SH-SY5Y (cell line): ENCODE measurements around the gene DMD.

ENCODE experiments used
- GATA2 ChIP-seq: IDR thresholded peaks from 2 replicates; pipeline ENCODE4 v1.6.1; 2011; ENCODE audit warnings: mild to moderate bottlenecking, low read depth, low read length
- GATA3 ChIP-seq: IDR thresholded peaks from 2 replicates; pipeline ENCODE4 v1.6.1; 2011; ENCODE audit warnings: low read depth, mild to moderate bottlenecking, low read length, moderate library complexity

Gene DMD

DNA sequence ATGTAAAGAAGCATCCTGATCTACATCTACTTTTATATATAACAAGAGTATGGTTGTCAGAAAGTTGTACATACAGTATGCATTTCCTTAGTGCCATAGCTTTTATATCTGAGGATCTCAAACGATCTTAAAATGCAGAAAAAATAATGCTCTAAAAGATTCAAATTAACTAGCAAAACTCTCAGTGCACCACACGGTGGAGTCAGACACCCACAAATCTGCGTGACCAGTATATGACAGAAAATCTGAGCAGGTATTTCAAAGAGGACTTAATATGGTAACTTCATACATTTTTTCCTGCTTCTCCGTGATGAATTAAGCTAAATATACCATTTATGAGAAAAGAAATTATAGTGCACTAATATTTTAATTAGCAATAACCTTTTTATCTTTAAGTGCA lies 803.0 kb downstream of the DMD start:
- TF ChIP-seq GATA3, result no peak
- no peak for TF ChIP-seq GATA2

- TF ChIP-seq GATA3, result no peak
Observed at GRCh38 chrX:32397562-32398216, 813.7 kb downstream of the DMD start.

DNA sequence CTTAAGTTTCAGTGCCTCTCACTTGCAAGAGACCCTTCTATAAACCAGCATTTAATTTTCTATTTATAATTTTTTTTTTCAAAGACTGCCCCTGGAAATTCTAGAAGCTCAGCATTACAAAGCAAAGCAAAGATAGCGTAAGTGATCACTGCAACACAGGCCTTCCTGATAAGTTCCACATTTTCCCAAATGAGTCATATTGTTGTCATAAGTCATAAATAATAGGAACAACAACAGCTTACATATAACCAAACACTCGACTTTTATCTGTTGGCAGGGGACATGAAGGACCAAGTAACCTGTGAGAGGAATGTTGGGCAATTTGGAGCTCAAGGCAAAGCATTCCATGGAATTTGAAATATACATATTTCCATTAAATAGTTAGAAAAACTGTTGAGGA lies 815.5 kb downstream of the DMD start:
- no peak for TF ChIP-seq GATA3
- no peak for TF ChIP-seq GATA2

DNA sequence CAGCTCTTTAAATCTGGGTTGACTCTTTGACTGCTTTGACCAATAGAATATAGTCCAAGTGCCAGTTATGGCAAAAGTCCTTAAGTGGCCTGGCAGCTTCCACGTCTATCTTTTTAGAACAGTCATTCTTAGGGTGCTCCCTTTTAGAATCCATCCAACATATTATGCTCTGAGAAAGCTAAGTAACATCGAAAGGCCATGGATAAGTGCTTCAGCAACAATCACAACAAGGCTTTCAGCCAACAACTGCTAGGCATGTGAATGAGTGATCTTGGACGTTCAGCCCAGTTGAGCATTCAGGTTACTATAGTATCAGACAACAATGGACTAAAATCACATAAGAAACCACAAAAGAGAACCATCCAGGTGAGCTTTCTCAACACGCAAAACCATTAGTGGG lies 818.7 kb downstream of the DMD start:
- no peak for TF ChIP-seq GATA3
- TF ChIP-seq GATA2, result no peak

DNA sequence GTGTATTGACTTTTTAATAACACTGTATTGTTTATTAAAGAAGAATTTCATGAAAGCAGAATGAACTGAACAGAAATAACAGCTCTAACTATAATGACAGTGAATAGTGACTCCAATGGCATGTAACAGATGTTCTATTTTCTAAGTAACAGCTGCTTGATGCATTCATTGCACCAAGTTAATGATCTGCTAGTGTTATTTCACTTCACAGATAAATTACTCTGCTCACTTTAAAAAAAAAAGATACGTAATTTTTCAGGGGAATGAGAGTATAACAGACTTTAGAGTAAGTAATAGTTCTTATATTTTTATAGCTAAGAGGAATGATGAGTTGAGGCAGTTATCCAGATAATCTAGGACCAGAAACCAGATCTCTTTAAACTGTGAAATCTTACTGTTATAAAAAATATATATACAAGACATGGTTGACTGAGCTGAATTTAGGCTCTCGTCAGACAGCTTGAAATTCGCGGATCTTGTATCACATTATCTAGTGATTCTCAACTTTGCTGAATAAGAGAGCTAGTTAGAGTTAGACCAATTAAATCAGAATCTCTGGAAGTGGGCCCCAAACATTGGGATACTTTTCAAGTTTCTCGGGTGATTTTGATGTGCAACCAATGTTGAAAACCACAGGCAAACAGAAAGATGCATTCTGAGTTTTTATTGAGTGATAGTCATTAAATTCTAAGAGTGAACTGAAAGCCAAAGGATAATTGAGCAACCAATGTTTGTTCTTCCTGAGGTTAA lies 840.7 kb downstream of the DMD start:
- TF ChIP-seq GATA3 (no peak), GATA2 (no peak)

DNA sequence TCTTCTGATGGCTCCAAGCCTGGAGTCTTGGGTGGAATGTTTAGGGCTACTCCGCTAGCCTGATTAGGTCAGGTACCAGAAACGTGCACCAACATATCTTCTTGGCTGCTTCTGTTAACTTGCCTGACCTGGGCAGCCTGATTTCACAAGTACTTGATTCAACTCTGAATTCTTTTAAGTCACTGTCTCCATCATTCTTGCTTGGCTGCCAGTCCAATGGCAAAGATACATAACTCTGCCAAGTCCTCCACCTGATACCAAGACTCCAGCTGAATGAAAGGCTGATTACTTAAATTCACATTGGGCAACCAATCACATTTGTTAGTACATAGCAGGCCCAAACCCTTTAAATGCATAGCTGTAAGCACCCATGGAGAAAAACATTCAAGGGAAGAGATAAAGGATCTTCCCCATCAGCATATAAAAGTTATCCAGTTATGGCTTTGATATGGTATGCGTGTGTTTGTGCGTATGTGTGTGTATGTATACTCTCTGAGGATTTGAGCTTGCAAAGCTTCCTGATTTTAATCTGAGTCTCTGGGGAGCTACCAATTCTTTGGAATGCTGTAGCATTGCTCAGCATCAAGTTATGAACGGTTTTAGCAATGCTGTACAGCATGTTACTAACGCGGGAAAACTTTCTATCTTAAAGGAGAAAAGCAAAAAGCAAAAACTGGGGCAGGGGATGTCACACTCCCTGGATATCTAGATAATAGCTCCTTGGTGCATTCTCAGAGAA lies 917.2 kb downstream of the DMD start:
- TF ChIP-seq GATA2 (no peak), GATA3 (no peak)

- TF ChIP-seq GATA2, result no peak
- no peak for TF ChIP-seq GATA3
Observed at GRCh38 chrX:32289356-32289755, 922.0 kb downstream of the DMD start.

DNA sequence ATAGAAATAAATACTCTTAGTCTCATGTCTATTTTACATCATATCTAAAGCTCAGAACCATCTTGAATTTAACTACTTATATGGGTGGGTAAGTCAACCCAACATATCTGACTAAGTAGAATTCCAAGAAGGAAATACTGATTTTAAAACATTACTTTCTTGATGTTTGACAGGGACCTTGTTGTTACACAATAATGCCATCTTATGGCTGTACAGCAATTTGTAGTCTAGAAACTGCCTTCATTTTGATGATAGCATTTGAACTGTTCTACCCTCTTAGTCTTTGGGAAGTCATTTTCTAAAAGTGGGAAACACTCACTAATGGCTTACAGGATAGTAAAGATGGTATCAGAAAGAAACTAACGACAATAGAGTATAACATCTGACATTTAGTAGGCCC lies 929.5 kb downstream of the DMD start:
- TF ChIP-seq GATA2, result no peak
- TF ChIP-seq GATA3, result no peak

DNA sequence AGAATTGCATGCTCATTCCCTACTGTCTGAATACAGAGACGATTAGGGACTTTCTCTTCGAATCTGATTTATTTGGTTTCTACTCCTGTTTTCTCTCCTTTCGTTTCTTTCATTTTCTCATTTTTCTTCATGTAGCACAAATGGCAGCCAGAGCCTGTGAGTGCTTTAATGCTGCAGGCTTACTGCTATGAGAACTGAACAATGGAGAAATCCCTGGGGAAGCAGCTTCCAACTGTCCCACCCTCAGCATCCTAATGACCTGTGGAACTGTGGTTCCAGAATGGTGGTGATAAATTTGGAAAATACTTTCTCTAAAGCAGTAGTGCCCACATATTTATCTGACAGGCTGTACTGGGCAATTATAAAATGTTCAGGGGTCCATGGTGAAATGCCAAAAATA lies 930.4 kb downstream of the DMD start:
- no peak for TF ChIP-seq GATA3
- no peak for TF ChIP-seq GATA2

DNA sequence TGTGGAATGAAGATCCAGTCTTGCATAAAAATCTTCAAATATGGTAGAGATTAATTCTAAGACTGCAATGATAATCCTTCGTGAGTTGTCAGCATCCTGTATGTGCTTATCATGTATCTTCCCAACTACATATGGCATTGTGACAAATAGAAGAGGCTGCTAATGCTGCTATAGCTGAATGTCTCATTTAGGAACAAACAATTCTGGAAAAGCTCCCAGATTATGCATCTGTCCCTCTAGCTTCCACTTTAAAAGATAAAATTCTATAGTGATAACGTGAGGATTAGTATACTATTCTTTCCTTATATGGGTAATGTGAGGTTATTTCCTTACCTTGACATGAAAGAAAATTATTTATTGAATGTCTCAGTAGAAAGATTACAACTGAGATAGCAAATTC lies 930.9 kb downstream of the DMD start:
- TF ChIP-seq GATA2 (no peak), GATA3 (no peak)

GRCh38 chrX:32276153-32276552 lies 935.2 kb downstream of the DMD start:
- TF ChIP-seq GATA3 (no peak), GATA2 (no peak)

GRCh38 chrX:32269866-32270265 lies 941.5 kb downstream of the DMD start:
- TF ChIP-seq GATA2 (no peak), GATA3 (no peak)

DNA sequence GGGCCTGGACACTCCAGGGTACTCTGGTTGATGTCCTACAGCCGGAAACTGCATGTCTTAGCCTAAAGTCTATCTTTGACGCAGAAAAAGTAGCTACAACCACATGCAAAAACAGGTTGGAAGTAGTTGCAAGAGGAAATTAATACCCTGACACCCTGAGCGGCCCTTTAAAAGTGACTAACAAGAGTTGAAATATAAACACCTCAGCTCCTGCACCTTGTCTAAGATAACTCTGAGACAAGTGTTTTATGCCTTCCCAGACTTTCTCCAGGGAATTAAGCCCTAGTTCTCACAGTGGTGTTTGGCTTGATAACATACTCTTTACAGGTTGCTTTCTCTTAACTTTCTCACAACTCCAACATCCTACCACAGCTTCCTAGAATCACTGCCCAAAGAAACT lies 943.1 kb downstream of the DMD start:
- no peak for TF ChIP-seq GATA2
- TF ChIP-seq GATA3, result no peak

- TF ChIP-seq GATA2 (no peak), GATA3 (no peak)
Observed at GRCh38 chrX:32267796-32268195, 943.6 kb downstream of the DMD start.

DNA sequence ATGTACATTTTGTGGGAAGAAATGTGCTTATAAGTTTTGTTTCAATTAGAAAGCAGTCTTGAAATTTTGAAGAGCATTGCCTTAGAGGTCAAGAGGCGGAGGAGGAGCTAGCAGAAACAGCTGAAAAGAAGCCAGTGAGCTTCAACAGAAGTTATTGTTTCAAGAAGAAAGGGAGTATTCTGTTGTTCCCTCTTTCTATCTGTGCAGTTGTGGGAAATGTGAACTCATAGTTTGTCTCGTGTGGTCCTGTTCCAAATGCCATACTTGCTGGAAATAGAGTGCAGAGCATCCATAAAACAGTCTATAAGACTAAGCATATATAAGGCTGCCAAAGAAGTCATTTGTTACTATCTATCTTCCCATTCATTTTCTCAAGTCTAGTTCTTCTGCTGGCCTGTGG lies 1015.7 kb downstream of the DMD start:
- no peak for TF ChIP-seq GATA2
- TF ChIP-seq GATA3, result no peak

- TF ChIP-seq GATA3 (no peak), GATA2 (no peak)
Observed at GRCh38 chrX:32191316-32191715, 1020.0 kb downstream of the DMD start.
